ENCODE data around the gene DDC.

Gene DDC

DNA sequence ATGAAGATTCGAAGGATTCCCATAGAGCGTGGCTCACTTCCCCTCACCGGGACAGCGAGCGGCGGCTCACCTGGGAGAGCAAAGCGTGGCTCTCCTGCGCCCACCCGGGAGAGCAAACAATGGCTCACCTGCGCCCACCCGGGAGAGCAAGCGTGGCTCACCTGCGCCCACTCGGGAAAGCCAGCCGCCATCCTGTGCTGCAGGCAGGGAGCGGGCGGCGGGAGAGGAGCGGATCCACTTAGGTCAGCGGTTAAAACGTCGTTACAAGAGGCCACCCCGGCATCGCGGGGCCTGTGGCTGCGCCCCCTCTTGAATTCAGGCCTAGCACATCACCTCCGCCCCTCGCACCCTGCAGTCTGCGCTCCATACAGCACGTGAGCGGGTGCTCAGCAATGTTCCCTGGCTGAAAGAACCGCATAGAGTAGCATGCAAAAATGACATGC lies 114.6 kb downstream of the DDC start:
- no peak for DNase-seq (ENCODE audit: low spot score)

DNA sequence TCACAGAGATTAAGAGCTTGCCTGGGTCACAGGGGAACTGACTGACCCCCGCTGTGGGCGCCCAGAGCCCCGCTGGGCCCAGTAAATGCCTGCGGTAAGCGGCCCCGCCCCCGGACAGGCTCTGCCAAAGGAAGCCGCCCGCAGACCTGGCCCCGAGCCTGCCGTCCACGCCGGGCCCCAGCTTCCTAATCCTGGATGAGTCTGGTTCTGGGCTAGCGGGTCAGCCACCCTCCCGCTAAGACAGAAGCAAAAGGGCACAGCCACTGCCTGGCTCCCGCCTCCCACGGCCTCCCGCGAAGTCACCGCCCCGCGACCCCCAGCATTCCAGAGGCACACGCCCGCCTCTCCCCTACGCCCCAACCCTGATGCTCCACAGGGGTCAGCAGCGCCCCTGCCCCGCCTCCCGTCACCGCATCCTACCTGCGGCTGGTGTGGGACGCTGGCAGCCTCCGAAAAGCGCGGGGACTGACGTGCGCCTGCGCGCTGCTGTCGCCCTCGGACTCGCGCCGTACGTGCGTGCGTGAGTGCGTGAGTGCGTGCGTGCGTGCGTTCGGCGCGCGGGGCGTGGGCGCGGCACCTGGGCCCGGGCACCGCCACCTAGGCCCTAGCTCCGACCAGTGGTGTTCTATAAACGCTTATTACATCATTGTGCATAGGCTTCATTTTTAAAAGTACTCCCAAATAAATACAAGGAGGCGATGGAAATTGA lies 115.2 kb downstream of the DDC start, which contains the start of gene FIGNL1:
TSS of gene FIGNL1 (minus strand) at position 470 of the 709 bp plus-strand sequence. CDS start 3,063 bp downstream, outside the sequence.
- peak; percentile 82 for DNase-seq (ENCODE audit: low spot score)

DNA sequence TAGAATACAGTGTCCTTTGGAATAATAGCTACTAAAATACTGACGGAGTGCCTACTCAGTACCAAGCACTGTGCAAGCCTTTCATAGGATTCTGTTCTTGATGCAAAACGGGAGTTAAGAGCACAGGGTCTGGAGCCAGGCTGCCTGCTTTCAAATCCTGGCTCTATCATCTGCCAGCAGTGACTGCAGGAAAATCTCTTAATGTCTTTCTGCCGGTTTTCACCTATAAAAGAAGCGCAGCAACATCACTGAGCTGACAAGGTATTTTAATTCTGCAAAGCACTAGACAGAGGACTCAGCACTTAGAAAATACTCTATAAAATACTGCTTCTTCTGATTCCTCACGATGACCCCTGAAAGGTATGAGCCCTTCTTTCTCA lies 115.7 kb downstream of the DDC start:
- DNase-seq (ENCODE audit: low spot score), result no peak

DNA sequence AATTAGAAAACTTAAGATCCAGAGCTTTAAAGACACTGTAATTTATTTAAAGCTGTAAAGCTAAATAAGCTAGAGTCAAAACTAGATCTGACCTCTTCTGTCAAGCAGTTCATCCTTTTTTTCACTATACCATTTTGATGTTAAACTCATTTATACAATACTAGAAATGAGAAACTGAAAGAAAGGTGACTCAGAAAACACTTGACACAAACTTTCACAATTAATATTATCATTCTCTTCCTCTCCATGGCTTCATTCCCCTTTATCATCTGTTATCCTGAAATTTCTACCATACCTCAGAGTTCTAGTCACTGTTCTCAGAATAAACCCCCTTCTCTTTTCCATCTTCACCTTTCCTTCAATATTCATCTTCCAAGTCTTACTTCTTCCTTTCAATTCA lies 116.4 kb downstream of the DDC start:
- no peak for DNase-seq (ENCODE audit: low spot score)

DNA sequence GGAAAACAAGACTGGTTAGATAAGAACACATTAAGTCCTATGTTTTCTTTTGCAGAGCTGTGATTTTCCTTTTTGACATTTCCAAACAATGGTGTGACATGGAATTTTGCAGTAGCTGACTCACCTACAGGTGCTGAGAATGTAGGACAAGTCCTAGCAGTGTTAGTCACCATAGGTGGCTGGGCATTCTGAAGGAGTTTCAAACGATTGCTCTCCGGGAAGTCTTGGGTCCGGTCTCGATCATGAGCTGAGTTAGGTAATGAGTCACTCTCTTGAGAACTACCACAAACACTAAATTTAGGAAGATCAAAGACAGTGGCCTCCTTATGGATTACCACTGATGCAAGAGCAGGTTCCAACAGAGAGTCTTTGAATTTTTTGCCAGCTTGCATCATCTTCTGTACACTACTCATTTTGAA lies 118.7 kb downstream of the DDC start:
- DNase-seq (ENCODE audit: low spot score), result no peak

DNA sequence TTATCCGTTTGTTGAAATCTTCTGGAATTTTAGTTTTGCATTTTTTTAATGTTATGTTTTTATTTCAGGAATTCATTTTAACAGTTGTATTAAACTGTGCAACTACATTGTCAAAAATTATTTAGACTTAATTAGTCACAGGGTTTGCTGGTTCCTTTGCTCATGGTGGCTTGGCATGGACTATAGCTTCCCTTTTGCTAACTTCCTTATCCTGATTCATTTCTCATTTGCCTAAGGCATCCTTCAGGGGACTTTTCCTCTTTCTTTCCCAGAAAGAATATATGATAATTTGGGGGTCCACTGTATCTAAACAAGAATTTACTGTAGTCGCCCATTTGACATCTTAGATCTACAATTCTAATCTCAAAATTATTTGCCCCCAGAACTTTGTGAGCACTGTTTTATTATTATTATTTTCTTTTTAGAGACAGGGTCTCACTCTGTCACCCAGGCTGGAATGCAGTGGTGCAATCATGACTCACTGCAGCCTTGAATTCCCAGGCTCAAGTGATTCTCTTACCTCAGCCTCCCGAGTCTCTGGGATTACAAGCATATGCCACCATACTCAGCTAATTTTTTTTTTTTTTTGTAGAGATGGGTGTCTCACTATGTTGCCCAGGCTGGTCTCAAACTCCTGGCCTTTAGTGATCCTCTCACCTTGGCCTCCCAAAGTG lies 128.9 kb downstream of the DDC start:
- no peak for DNase-seq (ENCODE audit: low spot score)

DNA sequence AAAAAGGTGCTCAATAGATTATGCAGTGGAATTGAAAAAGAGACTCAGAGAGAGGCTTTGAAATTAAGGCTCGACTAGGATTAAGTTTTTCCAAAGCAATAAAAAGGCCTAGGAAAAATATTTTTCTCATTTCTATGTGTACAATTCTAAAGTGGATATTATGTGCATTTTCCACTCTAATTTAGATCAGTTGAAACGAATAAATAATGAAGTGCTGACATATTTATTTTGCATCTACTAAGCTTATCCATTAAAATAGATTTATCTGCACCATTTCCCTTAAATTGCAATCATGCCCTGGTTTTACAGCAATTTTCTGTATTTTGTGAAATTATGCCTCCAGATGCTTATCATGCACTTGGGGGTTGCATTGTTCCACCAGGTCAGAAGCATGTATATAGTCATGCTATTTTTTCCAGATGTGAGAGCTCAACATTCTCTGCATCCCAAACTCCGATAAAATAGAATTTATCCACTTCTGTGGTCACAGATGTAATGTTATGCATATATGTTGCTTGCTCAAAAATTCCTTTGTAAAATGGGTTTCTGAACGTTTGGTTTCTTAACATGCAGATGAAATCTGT lies 133.4 kb downstream of the DDC start:
- no peak for DNase-seq (ENCODE audit: low spot score)

DNA sequence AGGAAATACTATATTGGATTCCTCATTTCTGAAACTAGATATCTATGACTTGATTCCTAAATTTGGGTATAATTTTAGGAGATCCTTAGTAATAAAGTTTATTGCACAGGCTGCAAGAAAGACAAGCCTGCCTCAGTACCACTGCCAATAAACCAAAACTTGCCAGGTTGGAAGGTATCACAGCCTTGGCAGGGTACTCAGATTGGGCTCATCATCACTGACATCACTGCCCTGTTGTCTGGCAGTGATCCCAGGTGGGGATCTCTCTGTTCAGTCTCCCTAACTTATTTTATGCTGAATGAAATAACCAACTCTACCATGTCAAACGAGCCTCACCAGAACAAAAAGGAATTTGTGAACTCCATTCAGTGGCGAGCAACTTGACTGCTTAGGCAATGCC lies 133.9 kb downstream of the DDC start:
- DNase-seq (ENCODE audit: low spot score), result no peak

DNA sequence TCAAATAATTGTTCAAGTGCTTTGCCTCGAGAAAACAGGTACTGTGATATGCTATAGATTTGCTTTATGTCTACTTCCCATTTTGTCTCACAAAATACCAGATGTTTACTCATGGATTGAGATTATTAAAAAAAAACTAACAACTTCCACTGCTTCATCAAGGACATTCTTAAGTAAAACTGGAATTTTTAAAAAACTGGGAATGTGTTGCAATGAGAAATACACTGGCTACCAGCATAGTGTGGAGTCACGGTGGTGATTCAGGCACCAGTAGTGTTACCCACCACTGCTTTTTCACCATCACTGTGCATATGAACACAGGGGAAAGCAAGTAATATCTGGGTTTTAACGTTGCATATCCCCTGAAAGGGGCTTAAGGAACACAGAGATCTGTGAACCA lies 136.3 kb downstream of the DDC start:
- no peak for DNase-seq (ENCODE audit: low spot score)

DNA sequence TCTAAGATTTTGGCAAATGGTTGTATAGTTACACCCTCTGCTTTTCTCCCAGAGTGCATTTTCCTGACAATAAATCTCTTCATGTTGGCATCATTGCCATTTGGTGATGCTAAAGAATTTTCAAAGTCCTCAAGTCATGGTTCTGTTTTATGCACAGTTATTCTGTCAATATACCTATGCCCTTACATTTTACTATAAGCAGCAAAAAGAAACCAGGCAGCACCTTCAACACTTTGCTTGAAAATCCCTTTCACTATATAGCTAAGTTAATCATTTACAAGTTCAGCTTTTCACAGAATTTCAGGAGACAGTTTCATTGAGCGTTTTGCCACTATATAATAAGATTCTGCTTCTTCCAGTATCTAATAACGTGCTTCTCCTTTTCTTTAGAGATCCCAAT lies 137.7 kb downstream of the DDC start:
- no peak for DNase-seq (ENCODE audit: low spot score)

DNA sequence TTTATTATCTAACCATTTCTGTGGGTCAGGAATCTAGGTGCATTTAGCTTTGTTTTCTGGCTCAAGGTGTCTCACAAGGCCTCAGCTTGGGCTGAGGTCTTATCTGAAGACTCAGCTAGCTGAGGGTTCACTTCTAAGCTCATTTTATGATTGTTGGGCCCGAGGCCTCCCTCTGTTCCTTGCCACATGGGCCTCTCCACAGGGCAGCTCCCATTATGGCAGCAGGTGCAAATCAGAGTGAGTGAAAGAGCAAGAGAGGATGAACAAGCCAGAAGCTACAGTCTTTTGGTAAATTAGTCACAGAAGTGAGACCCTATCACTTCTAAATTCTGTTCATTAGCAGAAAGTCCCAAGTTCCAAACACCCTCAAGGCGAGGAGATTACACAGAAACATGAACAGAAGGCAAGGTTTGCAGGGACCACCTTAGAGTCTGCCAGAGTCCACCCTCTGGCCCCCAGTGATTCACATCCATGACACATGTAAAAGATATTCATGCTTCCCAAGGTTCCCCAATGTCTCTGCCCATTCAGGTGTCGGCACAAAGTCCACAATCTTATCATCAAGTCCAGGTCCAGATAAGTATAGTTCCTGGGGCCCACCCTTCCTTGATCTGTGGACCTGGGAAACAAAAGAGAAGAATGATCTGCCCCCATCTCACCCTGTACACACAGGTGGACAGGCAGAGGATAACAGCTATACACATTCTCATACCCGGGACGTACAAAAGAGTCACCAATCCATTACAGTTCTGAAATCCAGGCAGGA lies 138.7 kb downstream of the DDC start:
- DNase-seq (ENCODE audit: low spot score), result no peak

DNA sequence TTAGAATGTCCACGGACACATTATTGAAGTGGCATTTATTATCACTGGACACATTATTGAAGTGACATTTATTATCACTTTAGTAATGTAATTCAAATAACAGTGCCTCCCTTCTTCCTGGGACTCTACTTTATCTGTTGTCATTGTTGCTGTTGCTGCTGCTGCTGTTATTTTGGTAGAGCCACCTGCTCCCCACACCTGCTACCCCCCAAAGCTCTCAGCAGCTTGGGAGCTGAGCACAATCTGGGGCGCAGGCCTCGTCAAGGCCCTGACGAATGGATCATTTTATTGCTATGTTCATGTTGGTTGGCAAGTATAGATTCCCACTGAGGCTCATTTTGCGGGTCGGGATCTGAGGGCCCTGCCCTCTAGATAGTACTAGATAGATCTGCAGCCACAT lies 139.9 kb downstream of the DDC start:
- DNase-seq (ENCODE audit: low spot score), result no peak

DNA sequence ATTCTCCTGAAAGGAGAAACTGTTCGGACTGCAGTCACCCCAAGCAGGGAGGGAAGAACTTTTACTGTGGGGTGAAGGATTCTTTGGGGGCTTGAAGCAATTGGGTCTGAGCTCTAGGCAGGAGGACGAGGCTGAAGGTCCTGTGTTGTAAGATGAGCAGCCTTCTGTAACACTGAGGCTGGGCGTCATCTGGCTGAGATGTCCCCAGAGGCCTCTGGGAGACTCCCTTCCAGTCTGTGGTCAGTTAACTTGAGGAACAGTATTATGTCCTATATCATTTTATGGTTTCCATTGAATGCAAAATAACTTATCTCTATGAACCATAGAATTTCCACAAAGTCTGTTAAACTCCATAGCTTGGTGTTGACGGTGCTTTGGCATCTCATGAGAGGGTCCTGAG lies 141.3 kb downstream of the DDC start:
- no peak for DNase-seq (ENCODE audit: low spot score)

DNA sequence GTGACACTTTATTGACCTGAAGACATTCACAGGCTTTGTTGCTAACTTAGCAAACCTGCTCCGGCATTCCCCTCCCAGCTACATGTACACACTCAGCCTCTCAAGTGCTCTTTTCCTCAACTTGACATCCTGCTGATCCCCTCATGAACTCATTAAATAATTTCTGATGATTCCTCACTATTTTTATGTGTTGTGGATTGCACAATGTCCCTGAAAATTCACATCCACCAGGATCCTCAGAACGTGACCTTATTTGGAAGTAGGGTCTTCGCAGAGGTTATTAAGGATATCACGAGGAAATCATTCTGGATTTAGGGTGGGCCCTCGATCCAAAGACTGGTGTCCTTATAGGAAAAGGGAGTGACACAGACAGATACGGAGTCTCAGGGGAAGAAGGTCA lies 142.3 kb downstream of the DDC start:
- no peak for DNase-seq (ENCODE audit: low spot score)

DNA sequence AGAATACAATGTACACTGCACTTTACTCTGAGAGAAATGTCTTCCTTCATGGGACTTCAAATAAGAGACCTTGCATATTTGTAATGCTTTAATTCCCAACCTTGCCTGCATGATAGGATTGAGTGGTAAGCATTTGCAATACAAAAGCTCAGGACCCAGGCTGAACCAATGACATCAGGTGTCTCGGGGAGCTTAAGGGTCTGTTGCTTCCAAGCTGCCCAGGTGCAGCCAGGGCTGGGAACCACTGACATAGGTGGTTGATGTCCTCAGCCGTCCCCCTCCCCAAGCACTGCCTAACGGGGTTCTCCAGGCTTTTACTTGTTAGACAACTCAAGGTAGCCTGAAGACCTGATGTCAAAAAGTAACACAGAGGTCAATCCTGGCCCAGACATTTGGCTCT lies 144.2 kb downstream of the DDC start:
- DNase-seq (ENCODE audit: low spot score), result no peak

DNA sequence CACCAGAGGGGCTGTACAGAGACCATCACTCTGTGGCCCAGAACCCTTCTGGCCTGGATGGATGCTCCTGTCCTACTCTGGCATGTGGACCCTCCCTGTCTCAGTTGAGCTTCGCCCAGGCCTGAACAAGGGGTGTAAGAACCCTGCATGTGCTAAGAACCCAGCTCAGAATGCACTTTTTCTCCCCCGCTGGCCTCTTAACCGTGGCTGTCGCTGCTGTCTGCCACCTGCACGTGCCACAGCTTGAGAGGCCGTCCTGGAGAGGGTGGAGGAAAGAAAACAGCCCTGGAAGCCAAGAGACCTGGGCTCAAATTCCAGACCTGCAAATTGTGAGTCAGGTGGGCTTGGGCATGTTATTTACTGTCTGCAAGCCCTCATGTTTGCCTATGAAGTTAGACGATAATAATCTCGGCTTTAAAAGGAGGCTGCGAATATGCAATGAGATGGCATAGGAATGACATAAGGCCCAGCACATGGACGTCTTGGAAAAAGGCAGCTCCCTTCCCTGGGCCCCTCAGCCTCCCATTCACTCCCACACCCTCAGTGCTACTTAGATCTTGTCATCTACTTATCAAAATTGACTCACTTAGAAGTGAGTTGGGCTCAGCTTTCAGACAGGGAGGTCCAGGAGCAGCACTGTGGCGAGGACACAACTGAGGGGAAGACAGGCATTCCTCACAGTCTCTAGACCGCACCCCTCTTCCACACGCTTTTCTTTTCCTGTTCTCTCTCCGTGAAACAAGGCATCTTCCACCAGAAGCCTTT lies 146.5 kb downstream of the DDC start:
- DNase-seq (ENCODE audit: low spot score), result no peak

DNA sequence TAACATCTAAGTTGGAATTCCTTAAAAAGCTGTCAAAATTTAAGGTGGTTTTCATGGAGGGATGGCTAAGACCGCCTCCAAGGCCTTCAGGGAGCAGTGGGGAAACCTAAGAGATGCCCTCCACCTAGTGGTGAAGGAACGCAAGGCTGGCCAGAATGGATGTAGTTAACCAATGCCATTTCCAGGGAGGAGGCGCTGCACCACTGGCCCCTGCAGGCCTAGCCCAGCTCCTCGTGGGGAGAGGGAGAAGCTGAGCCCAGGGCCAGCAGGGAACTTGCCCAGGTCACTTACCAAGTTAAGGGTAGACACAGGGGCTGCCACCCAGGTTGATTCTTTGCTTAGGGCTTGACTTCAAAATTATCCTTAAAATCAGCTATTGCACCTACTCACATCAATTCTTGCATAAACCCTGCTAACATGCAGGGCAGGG lies 147.1 kb downstream of the DDC start:
- peak; percentile 41 for DNase-seq (ENCODE audit: low spot score)

DNA sequence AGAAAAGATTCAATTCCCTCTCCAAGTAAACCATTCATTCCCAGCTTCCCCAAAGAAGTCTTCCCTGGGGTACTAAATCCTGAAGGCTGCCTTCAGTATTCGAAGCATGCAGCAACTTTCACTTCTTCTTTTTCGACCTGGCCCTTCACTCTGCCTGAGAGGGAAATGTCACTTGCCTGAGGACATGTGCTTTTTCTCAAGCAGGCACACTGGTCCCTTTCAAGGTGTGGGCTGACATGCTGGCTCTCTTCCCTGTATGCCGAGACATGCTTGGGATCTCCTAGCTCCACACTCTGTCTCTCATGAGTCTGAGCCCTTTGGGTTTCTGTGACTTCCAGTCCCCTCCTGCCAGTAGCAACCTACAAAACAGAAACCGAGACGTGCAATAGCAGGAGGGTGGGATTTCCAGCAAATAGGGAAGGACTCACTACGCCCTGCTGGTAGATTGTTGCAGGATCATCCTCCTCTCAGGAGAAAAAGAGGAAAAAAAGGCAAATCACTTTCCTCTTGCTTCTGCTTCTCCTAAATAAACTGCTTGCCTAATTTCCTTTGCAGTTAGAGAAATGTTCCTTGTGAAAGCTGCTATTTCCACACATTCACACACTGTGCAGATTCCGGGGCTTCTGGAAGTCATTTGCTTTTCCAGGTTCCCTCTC lies 148.6 kb downstream of the DDC start:
- DNase-seq (ENCODE audit: low spot score), result peak; percentile 9

DNA sequence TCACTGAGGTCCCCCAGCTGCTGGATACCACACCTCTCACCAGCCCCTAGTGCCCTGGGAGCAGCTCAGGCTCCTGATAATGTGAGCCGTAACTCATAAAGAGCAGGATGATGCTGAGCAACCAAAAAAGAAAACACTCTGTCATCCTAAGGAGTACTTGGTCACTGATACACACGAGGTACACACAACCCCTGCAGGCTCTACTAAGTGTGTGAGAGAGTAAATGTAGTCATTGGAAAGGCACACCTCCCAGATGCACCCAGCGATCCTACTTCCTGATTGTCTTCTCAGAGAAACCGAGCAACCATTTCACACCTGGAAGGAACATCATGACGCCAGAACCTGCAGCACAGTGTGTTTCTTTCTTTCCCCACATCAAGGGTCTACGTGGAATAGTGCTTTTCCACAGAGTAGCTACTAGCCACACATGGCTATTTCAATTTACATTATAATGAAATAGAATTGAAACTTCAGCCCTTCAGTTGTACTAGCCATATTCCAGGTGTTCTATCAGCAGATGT lies 149.3 kb downstream of the DDC start:
- no peak for DNase-seq (ENCODE audit: low spot score)

DNA sequence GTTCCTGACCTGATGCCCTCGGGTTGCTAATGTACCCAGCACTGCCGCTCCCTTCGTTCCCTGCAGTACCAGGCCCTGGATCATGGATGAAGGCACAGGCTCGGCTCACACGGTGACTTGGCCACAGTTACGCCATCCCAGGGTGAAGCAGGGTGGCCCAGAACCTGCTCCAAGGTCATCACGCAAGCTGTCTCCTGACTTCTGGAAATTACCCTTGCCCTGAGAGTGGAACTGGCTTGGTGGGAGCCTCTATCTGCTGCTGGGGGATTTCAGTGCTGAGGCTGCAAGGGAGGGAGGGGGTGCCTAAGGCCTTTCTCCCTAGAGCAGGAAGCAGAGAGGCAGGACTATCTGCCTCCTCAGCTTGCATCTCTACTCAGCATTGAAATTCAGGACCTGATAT lies 151.6 kb downstream of the DDC start:
- no peak for DNase-seq (ENCODE audit: low spot score)

DNA sequence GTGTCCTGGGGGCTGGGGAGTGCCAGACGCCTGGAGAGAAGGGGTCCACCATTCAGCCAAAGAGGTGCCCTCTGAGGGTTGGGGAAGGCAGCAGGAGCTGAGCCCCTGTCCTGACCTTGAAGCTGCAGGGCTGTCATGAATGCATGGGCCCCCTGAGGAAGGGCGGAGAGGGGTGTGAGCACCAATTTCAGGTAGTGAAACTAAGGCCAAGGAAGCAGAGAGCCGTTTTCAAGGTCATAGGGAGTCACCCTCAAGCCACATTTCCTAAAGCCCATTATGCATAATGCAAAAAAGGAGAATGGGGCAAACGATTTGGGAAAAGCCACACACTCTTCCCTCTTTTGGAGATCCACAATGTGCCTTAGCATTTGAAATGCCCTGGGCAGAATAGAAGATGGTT lies 152.2 kb downstream of the DDC start:
- DNase-seq (ENCODE audit: low spot score), result no peak

Measured in putamen (tissue), 1 donor.